Measurements from ENCODE around the gene CDKN2C. TPM values are rescaled to one million over a fixed set of nuclear protein-coding genes. Genes with fewer than 3 reads are reported as not detected.

The CDKN2C gene
- total RNA-seq, 2 donors from 2014 or later: 8.1 to 21.4 TPM

- intact Hi-C loops (cut with DNase I): no loop called here
- Histone ChIP-seq H3K27ac (no peak overlapping the region), H3K27me3 (no peaks in the 10 kb centered on the region), H3K9me3 (no peaks in the 10 kb centered on the region), H3K36me3 (no peaks in the 10 kb centered on the region), H3K4me1 (no peaks in the 10 kb centered on the region), H3K9ac (ENCODE audit: low read depth in 2 of 2, low read length in 2 of 2) (no peak overlapping the region), H3K4me3 (no peak overlapping the region)
- no peak for DNase-seq
- no peak for TF ChIP-seq CTCF (IDR thresholded peaks at IDR 0.05)
Observed at GRCh38 chr1:50983219-50983802, 13.3 kb downstream of the CDKN2C start.

- Histone ChIP-seq H3K27ac (no peak overlapping the region), H3K4me3 (no peak overlapping the region), H3K27me3 (no peaks in the 10 kb centered on the region), H3K9me3 (no peaks in the 10 kb centered on the region), H3K36me3 (no peaks in the 10 kb centered on the region), H3K9ac (ENCODE audit: low read depth in 2 of 2, low read length in 2 of 2) (no peak overlapping the region), H3K4me1 (no peaks in the 10 kb centered on the region)
- DNase-seq: no peak
- no peak for TF ChIP-seq CTCF (IDR thresholded peaks at IDR 0.05)
- intact Hi-C loops (cut with DNase I): no loop called here
Observed at GRCh38 chr1:50985094-50985493, 15.0 kb downstream of the CDKN2C start.

GRCh38 chr1:50986653-50987052 is 16.6 kb downstream of the CDKN2C start:
- H3K36me3 ChIP-seq: no peaks in the 10 kb centered on the region
- no peak for DNase-seq
- H3K27ac ChIP-seq: no peak overlapping the region
- H3K9me3 ChIP-seq: no peaks in the 10 kb centered on the region
- no peaks in the 10 kb centered on the region for H3K4me1 ChIP-seq
- H3K4me3 ChIP-seq: no peak overlapping the region
- no peak for TF ChIP-seq CTCF (IDR thresholded peaks at IDR 0.05)
- no peak overlapping the region for H3K9ac ChIP-seq (ENCODE audit: low read depth in 2 of 2, low read length in 2 of 2)
- intact Hi-C loops (cut with DNase I): no loop called here
- H3K27me3 ChIP-seq: no peaks in the 10 kb centered on the region

GRCh38 chr1:50989694-50990093 is 19.6 kb downstream of the CDKN2C start:
- H3K27me3 ChIP-seq: no peaks in the 10 kb centered on the region
- H3K9me3 ChIP-seq: no peaks in the 10 kb centered on the region
- DNase-seq: no peak
- no peak overlapping the region for H3K9ac ChIP-seq (ENCODE audit: low read depth in 2 of 2, low read length in 2 of 2)
- no peak overlapping the region for H3K4me3 ChIP-seq
- no peaks in the 10 kb centered on the region for H3K4me1 ChIP-seq
- intact Hi-C loops (cut with DNase I): no loop called here
- no peak overlapping the region for H3K27ac ChIP-seq
- no peaks in the 10 kb centered on the region for H3K36me3 ChIP-seq
- TF ChIP-seq CTCF (IDR thresholded peaks at IDR 0.05): no peak

GRCh38 chr1:50992532-50993318 is 22.7 kb downstream of the CDKN2C start:
- Histone ChIP-seq H3K4me1 (no peaks in the 10 kb centered on the region), H3K36me3 (no peaks in the 10 kb centered on the region), H3K9ac (ENCODE audit: low read depth in 2 of 2, low read length in 2 of 2) (no peak overlapping the region), H3K4me3 (no peak overlapping the region), H3K27me3 (no peaks in the 10 kb centered on the region), H3K27ac (no peak overlapping the region), H3K9me3 (no peaks in the 10 kb centered on the region)
- no peak for TF ChIP-seq CTCF (IDR thresholded peaks at IDR 0.05)
- intact Hi-C loops (cut with DNase I): no loop called here
- DNase-seq: no peak
